HEK293 (cell line): ENCODE results near the gene ST7.

Source experiments
- CTCF ChIA-PET: fragments of 350-600 bp; formaldehyde crosslinking; extraction: SDS; loops from one replicate; lab custom pipeline; 2021; ENCODE audit warnings: antibody characterized with exemption; lab: Yijun Ruan, JAX
- POLR2A ChIA-PET: fragments of 300-600 bp; formaldehyde crosslinking; extraction: SDS; loops from one replicate; lab custom pipeline; 2020; ENCODE audit warnings: antibody characterized with exemption, inconsistent platforms; lab: Yijun Ruan, JAX
- H3K27ac ChIP-seq: fragments of 200-500 bp; sonication (Bioruptor generic); 2 replicates; pipeline ENCODE4 v1.5.1; 2014; ENCODE audit warnings: low read depth, low read length, control low read depth, inconsistent platforms; ENCODE audit errors: extremely low read depth
- H3K36me3 ChIP-seq, 2 experiments: fragments of 200-500 bp in 1 of 2; sonication (Bioruptor generic) in 1 of 2; 1 replicate in 1 of 2; 2 replicates in 1 of 2; pipeline ENCODE4 v1.5.1; 2014 to 2017; ENCODE audit warnings: inconsistent platforms in 2 of 2, low read length in 2 of 2; ENCODE audit not compliant: control insufficient read depth in 2 of 2, insufficient read depth in 1 of 2
- H3K4me1 ChIP-seq: fragments of 200-500 bp; sonication (Bioruptor generic); 2 replicates; pipeline ENCODE4 v1.5.1; 2014; ENCODE audit warnings: mild to moderate bottlenecking, low read length, inconsistent platforms; ENCODE audit not compliant: control insufficient read depth, insufficient read depth
- H3K4me3 ChIP-seq: 2 replicates; pipeline ENCODE4 v1.5.1; 2011; ENCODE audit warnings: low read depth, mild to moderate bottlenecking, control low read depth, low read length, moderate library complexity
- H3K9me3 ChIP-seq: fragments of 200-500 bp; sonication (Bioruptor generic); 2 replicates; pipeline ENCODE4 v1.5.1; 2014; ENCODE audit warnings: low read depth, low read length, inconsistent platforms; ENCODE audit not compliant: control insufficient read depth, insufficient read depth
- KLF7 ChIP-seq: fragments of 450-650 bp; formaldehyde crosslinking; IDR thresholded peaks from 2 replicates; pipeline ENCODE4 v1.5.1; 2016; ENCODE audit warnings: missing biosample characterization, missing genetic modification characterization, borderline replicate concordance
- OSR2 ChIP-seq: fragments of 450-650 bp; formaldehyde crosslinking; IDR thresholded peaks from 2 replicates; pipeline ENCODE4 v1.5.1; 2016; ENCODE audit warnings: missing biosample characterization, missing genetic modification characterization
- PRDM2 ChIP-seq: fragments of 450-650 bp; formaldehyde crosslinking; IDR thresholded peaks from 2 replicates; pipeline ENCODE4 v1.5.1; 2016; ENCODE audit warnings: missing biosample characterization, missing genetic modification characterization, borderline replicate concordance
- PRDM4 ChIP-seq: fragments of 450-650 bp; formaldehyde crosslinking; IDR thresholded peaks from 2 replicates; pipeline ENCODE4 v1.5.1; 2017; ENCODE audit warnings: missing biosample characterization, missing genetic modification characterization
- ZBTB8A ChIP-seq: fragments of 450-650 bp; formaldehyde crosslinking; IDR thresholded peaks from 2 replicates; pipeline ENCODE4 v1.5.1; 2016; ENCODE audit warnings: missing biosample characterization, missing genetic modification characterization
- ZFP41 ChIP-seq: fragments of 450-650 bp; formaldehyde crosslinking; IDR thresholded peaks from 2 replicates; pipeline ENCODE4 v1.5.1; 2016; ENCODE audit warnings: missing biosample characterization, missing genetic modification characterization, borderline replicate concordance
- ZNF302 ChIP-seq: fragments of 450-650 bp; formaldehyde crosslinking; IDR thresholded peaks from 2 replicates; pipeline ENCODE4 v1.5.1; 2016; ENCODE audit warnings: missing biosample characterization, missing genetic modification characterization, low read depth
- ZNF335 ChIP-seq: fragments of 450-650 bp; formaldehyde crosslinking; conservative IDR thresholded peaks from 2 replicates; pipeline ENCODE4 v1.5.1; 2016; ENCODE audit warnings: missing biosample characterization, missing genetic modification characterization
- ZNF341 ChIP-seq: fragments of 450-650 bp; formaldehyde crosslinking; IDR thresholded peaks from 2 replicates; pipeline ENCODE4; 2016; ENCODE audit warnings: low read depth, missing biosample characterization, missing genetic modification characterization
- ZNF391 ChIP-seq: fragments of 450-650 bp; formaldehyde crosslinking; IDR thresholded peaks from 2 replicates; pipeline ENCODE4 v1.5.1; 2016; ENCODE audit warnings: low read depth, missing biosample characterization, missing genetic modification characterization, borderline replicate concordance
- ZNF426 ChIP-seq: fragments of 450-650 bp; formaldehyde crosslinking; IDR thresholded peaks from 2 replicates; pipeline ENCODE4 v1.5.1; 2017; ENCODE audit warnings: missing biosample characterization, missing genetic modification characterization, mild to moderate bottlenecking, inconsistent platforms, moderate library complexity
- ZNF510 ChIP-seq: fragments of 450-650 bp; formaldehyde crosslinking; IDR thresholded peaks from 2 replicates; pipeline ENCODE4 v1.5.1; 2018; ENCODE audit warnings: mild to moderate bottlenecking, missing genetic modification characterization, missing biosample characterization; ENCODE audit not compliant: insufficient replicate concordance
- ZNF549 ChIP-seq: fragments of 450-650 bp; IDR thresholded peaks from 2 replicates; pipeline ENCODE4 v1.5.1; 2018; ENCODE audit warnings: missing biosample characterization, missing genetic modification characterization, mild to moderate bottlenecking, inconsistent platforms, moderate library complexity
- ZNF560 ChIP-seq: fragments of 450-650 bp; formaldehyde crosslinking; IDR thresholded peaks from 2 replicates; pipeline ENCODE4 v1.5.1; 2017; ENCODE audit warnings: missing biosample characterization, missing genetic modification characterization, borderline replicate concordance
- ZNF664 ChIP-seq: fragments of 450-650 bp; formaldehyde crosslinking; IDR thresholded peaks from 2 replicates; pipeline ENCODE4 v1.5.1; 2016; ENCODE audit warnings: missing biosample characterization, missing genetic modification characterization
- ZNF777 ChIP-seq: fragments of 450-650 bp; formaldehyde crosslinking; IDR thresholded peaks from 2 replicates; pipeline ENCODE4 v1.5.1; 2017; ENCODE audit warnings: missing biosample characterization, missing genetic modification characterization, borderline replicate concordance
- ZXDB ChIP-seq: fragments of 450-650 bp; formaldehyde crosslinking; IDR thresholded peaks from 2 replicates; pipeline ENCODE4 v1.5.1; 2016; ENCODE audit warnings: missing biosample characterization, missing genetic modification characterization
- TF ChIP-seq, protein P1 (sequence below): fragments of 450-650 bp; formaldehyde crosslinking; IDR thresholded peaks from 2 replicates; pipeline ENCODE4 v1.5.1; 2016; ENCODE audit warnings: missing biosample characterization, missing genetic modification characterization
- TF ChIP-seq, protein P2 (sequence below): fragments of 450-650 bp; formaldehyde crosslinking; IDR thresholded peaks from 2 replicates; pipeline ENCODE4 v1.5.1; 2016; ENCODE audit warnings: missing biosample characterization, missing genetic modification characterization

The ST7 gene

DNA sequence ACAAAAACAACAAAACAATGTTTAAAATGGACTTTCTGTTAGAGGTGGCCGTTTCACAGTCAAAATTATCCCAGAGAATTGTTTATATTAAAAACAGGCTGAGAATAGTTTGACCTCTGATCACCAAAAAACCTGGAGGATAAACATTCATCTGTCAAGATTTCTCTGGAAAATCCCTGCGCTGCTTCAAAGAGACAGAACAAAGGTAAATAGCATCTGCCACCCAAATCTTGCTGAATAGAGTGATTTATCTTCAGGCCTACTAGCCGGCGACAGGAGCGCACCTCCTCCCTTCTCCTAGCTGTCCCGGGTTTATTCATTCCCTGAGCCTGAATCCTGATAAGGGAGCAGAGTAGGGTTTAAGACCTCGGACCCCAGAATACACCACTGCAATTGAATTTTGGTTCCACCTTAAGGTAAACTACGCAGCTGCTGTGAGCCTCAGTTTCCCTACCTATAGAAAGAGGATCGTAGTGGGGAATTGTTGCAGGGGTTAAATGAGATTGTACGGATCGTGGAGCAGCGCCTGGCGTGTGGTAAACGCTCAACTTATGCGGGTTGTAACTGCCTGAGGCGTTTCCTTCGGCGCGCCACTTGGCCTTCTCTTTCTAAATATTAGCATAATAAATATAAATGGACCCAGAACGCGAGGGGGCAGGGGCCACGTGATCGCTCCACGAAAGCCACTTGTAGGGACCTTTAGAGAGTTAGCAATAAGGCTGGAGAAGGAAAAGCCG lies 498 bp upstream of the ST7 start (continued):
- no peak for TF ChIP-seq ZNF302 (tag by site-specific recombination)
- TF ChIP-seq, protein P1, sequence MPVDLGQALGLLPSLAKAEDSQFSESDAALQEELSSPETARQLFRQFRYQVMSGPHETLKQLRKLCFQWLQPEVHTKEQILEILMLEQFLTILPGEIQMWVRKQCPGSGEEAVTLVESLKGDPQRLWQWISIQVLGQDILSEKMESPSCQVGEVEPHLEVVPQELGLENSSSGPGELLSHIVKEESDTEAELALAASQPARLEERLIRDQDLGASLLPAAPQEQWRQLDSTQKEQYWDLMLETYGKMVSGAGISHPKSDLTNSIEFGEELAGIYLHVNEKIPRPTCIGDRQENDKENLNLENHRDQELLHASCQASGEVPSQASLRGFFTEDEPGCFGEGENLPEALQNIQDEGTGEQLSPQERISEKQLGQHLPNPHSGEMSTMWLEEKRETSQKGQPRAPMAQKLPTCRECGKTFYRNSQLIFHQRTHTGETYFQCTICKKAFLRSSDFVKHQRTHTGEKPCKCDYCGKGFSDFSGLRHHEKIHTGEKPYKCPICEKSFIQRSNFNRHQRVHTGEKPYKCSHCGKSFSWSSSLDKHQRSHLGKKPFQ (tag by site-specific recombination) = no peak
- peak; percentile 50 for TF ChIP-seq ZXDB (tag by site-specific recombination)
- no peak for TF ChIP-seq ZNF549
- TF ChIP-seq ZNF777 (tag by site-specific recombination) = no peak
- TF ChIP-seq ZNF341 (tag by site-specific recombination) = peak; percentile 69
- TF ChIP-seq ZNF335 (tag by site-specific recombination) = peak; percentile 97

GRCh38 chr7:116953906-116954838 lies 871 bp downstream of the ST7 start:
- POLR2A ChIA-PET = interaction anchor here (0.6 to 1.4 kb wide), 7 partner anchors 14 to 172 kb away, joined by 3 to 5 read pairs (median 3); no protein-coding TSS in a partner anchor
- Histone ChIP-seq H3K4me1 (peaks cover 11% of the 10 kb centered on the region), H3K4me3 (peak overlapping the region; percentile 83), H3K36me3 (no peaks in the 10 kb centered on the region), H3K9me3 (no peaks in the 10 kb centered on the region), H3K27ac (peak overlapping the region; percentile 97)
- CTCF ChIA-PET = interaction anchor here (0.6 kb wide), 1 partner anchor 1197 kb away, joined by 7 read pairs; no protein-coding TSS in a partner anchor
- TF ChIP-seq ZBTB8A (tag by site-specific recombination) = peak; percentile 94
- 0 out of 2 replicates have a peak, but pooled peaks have one; percentile 19 for TF ChIP-seq PRDM4
- TF ChIP-seq ZNF664 (tag by site-specific recombination) = no peak
- TF ChIP-seq ZNF510 (tag by site-specific recombination) = no peak
- TF ChIP-seq KLF7 (tag by site-specific recombination) = no peak
- no peak for TF ChIP-seq ZNF426
- TF ChIP-seq OSR2 (tag by site-specific recombination) = no peak
- no peak for TF ChIP-seq ZNF391
- no peak for TF ChIP-seq PRDM2 (tag by site-specific recombination)
- no peak for TF ChIP-seq ZNF560 (tag by site-specific recombination)
- no peak for TF ChIP-seq ZFP41 (tag by site-specific recombination)
- TF ChIP-seq, protein P1 (tag by site-specific recombination) = no peak
- no peak for TF ChIP-seq ZNF302 (tag by site-specific recombination)
- TF ChIP-seq, protein P2, sequence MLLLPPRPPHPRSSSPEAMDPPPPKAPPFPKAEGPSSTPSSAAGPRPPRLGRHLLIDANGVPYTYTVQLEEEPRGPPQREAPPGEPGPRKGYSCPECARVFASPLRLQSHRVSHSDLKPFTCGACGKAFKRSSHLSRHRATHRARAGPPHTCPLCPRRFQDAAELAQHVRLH (tag by site-specific recombination) = no peak
